Stomach smooth muscle (tissue), 2 donors: ENCODE measurements around the gene SHISA5.
A peak's percentile ranks its signal among the peaks of the same experiment; 100 is the strongest.
"Not testable (repeated sequence)": the region's sequence is repeated elsewhere in the genome, so short reads cannot be mapped to it uniquely, and the experiment has no call there.

Source experiments
- H3K27ac ChIP-seq: one replicate; pipeline ENCODE4 v1.7.0; 2013; ENCODE audit warnings: mild to moderate bottlenecking, low read length, inconsistent platforms
- H3K27me3 ChIP-seq, 2 donors: one replicate each; pipeline ENCODE4 v1.7.0; 2013; ENCODE audit warnings: low read length in 2 of 2; ENCODE audit not compliant: insufficient read depth in 2 of 2, control insufficient read depth in 1 of 2
- H3K36me3 ChIP-seq, 2 donors: one replicate each; pipeline ENCODE4 v1.7.0; 2013; ENCODE audit warnings: low read length in 2 of 2; ENCODE audit not compliant: control insufficient read depth in 2 of 2, insufficient read depth in 2 of 2
- H3K4me1 ChIP-seq: one replicate; pipeline ENCODE4 v1.7.0; 2013; ENCODE audit warnings: low read length; ENCODE audit not compliant: control insufficient read depth, insufficient read depth
- H3K4me3 ChIP-seq, 2 donors: one replicate each; pipeline ENCODE4 v1.7.0; 2013; ENCODE audit warnings: low read length in 2 of 2
- H3K9ac ChIP-seq, 2 donors: one replicate each; pipeline ENCODE4 v1.7.0; 2013; ENCODE audit warnings: low read length in 2 of 2, mild to moderate bottlenecking in 1 of 2
- H3K9me3 ChIP-seq, 2 donors: one replicate each; pipeline ENCODE4 v1.7.0; 2013; ENCODE audit warnings: low read length in 2 of 2; ENCODE audit not compliant: control insufficient read depth in 2 of 2
- donor health status: healthy.
- donor health status: Pancreatic carcinoma.

The SHISA5 gene

DNA sequence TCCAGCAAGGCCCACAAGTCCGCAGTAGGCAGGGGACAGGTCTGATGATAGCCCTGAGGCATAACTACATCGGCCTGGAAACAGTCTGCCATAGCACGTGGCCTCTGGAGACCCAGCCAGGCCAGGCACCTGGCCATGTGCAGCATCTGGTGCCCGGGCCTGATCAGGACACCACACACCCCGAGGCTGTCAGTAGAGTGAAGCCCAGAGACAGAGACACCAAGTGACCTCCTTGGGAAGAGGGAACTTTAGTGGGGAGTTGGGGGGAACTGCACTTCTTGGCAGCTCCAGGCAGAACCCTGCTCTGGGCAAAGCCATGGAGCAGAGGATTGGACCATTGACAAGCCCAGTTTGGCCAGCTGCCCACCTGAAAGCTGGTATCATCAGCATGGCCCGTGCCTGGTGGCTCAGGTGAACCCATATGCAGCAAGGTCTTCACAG, 1.2 kb downstream of the SHISA5 start:
- peaks cover 15% of the 10 kb centered on the region for H3K4me1 ChIP-seq
- peak overlapping the region; percentile 68 to 86 for H3K4me3 ChIP-seq
- H3K27ac ChIP-seq = peak overlapping the region; percentile 90
- H3K9me3 ChIP-seq = no peaks in the 10 kb centered on the region
- H3K36me3 ChIP-seq = peaks cover 4 to 6% of the 10 kb centered on the region in 2 donors
- no peaks in the 10 kb centered on the region for H3K27me3 ChIP-seq
- peak overlapping the region; percentile 47 to 81 for H3K9ac ChIP-seq

DNA sequence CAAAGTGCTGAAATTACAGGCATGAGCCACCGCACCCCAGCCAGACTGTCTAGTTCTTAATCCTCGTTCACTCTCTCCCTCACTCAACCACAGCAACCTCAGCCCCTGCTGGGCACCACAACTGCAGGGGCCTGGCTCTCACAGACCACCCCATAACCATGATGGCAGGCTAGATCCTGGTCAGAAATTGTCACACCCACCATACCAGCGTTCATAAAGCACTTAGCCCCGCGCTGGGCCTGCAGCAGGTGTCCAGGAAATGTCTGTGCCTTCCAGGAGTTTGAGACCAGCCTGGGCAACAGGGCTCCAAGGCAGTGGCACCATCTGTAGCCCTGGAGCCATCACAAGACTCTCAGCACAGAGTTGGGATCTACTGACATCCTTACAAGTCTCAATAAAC, 1.9 kb downstream of the SHISA5 start:
- Histone ChIP-seq H3K9ac (no peak overlapping the region), H3K27ac (peak overlapping the region; percentile 90), H3K4me1 (peaks cover 15% of the 10 kb centered on the region), H3K9me3 (no peaks in the 10 kb centered on the region), H3K4me3 (no peak overlapping the region), H3K27me3 (no peaks in the 10 kb centered on the region), H3K36me3 (peaks cover 4 to 6% of the 10 kb centered on the region in 2 donors)

DNA sequence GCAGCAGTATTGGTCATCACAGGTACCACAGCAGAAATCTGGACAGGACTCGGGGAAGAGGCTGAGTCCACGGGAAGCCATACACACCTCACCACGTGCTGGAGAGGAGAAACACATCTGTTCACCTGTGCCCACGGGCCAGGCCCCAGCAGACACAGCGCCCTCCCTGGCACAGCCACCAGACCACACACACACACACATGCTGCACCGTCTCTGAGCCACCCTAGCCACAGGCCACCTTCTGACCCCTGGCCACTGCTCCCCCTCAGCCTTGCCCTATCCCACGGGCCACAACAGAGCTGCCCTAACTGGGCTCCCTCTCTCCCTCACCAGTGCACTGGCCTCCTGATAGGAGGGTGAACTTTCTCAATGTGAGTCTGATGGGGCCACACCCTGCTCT, 2.8 kb downstream of the SHISA5 start:
- H3K27me3 ChIP-seq = no peaks in the 10 kb centered on the region
- H3K9ac ChIP-seq = no peak overlapping the region
- no peak overlapping the region for H3K4me3 ChIP-seq
- H3K36me3 ChIP-seq = peaks cover 4 to 6% of the 10 kb centered on the region in 2 donors
- H3K4me1 ChIP-seq = peaks cover 15% of the 10 kb centered on the region
- no peak overlapping the region for H3K27ac ChIP-seq
- H3K9me3 ChIP-seq = no peaks in the 10 kb centered on the region

DNA sequence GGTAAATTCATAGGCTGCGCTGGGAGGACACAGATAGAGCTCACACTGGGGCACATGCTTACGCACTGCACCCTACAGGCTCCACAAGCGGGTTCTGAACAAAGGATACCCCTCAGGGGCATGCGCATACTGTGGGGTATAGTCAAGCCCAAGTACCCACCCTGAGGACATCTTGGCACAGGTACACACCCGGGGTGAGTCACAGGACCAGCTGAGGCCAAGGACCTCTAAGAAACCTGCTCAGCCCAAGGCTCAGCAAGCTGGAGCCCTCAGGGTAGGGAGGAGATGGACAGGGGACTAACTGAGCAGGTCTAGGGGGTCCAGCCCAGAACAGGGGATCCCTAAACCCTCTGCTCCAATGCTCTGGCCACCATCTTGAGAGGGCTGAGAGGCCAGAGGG, 3.3 kb downstream of the SHISA5 start:
- Histone ChIP-seq H3K9me3 (no peaks in the 10 kb centered on the region), H3K36me3 (peaks cover 4 to 6% of the 10 kb centered on the region in 2 donors), H3K27me3 (no peaks in the 10 kb centered on the region), H3K27ac (no peak overlapping the region), H3K9ac (no peak overlapping the region), H3K4me3 (no peak overlapping the region), H3K4me1 (peaks cover 15% of the 10 kb centered on the region)

DNA sequence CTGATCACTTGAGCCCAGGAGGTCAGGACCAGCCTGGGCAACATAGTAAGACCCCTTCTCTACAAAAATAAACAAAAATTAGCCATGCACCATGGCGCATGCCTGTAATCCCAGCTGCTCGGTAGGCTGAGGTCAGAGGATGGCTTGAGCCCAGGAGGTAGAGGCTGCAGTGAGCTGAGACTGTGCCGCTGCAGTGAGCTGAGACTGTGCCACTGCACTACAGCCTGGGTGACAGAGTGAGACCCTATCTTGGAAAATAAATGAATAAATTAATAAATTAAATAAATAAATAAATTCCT, 10.8 kb downstream of the SHISA5 start:
- H3K36me3 ChIP-seq = peaks cover 0 to 6% of the 10 kb centered on the region in 2 donors
- no peak overlapping the region for H3K4me3 ChIP-seq
- no peak overlapping the region for H3K9ac ChIP-seq
- H3K27ac ChIP-seq = no peak overlapping the region
- no peaks in the 10 kb centered on the region for H3K27me3 ChIP-seq
- H3K4me1 ChIP-seq = no peaks in the 10 kb centered on the region
- no peaks in the 10 kb centered on the region for H3K9me3 ChIP-seq

DNA sequence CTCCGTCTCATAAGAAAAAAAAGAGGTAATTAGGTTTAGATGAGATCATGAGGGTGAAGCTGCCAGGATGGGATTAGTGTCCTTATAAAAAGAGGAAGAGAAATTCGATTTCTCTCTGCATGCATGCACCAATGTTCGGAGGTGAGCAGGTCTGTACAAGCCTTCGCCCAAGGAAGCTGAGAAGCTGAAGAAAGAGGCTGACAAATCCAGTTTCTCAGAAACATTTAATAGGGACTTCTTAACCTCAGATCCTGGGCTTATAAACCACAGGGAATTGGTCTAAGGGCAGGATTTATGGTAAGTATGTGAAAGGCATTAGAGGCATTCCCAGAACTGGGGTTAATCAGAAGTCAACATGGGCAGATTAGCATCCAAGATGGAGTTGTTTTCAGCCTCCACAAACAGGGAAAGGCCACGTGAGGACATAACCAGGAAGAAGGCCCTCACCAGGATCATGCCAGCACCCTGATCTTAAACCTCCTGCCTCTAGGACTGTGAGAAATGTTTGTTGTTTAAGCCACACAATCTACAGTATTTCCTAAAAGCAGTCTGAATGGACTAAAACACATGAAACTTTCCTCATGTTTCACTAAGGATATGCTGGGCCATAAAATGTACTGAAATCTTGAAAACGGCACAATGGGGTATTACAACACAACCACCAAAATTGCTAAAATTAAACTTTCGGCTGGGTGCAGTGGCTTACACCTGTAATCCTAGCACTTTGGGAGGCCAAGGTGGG, 11.3 kb downstream of the SHISA5 start:
- H3K36me3 ChIP-seq = peaks cover 0 to 5% of the 10 kb centered on the region in 2 donors
- no peaks in the 10 kb centered on the region for H3K9me3 ChIP-seq
- no peaks in the 10 kb centered on the region for H3K27me3 ChIP-seq
- no peak overlapping the region for H3K27ac ChIP-seq
- H3K9ac ChIP-seq = no peak overlapping the region
- H3K4me3 ChIP-seq = no peak overlapping the region
- no peaks in the 10 kb centered on the region for H3K4me1 ChIP-seq

DNA sequence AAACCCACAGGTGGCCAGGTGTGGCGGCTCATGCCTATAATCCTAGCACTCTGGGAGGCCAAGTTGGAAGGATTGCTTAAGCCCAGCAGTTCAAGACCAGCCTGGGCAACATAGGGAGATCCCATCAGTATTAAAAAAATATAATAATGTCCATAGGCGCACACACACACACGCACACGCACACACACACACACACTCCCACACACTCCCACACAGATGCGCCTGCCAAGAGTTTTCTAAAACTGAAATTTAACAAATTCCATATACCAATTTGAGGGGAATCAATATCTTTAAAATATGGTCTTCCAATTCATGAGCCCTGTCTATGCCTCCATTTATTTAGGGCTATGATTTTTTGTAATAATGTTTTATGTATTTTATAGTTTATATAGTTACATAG, 17.0 kb downstream of the SHISA5 start:
- Histone ChIP-seq H3K9me3 (no peaks in the 10 kb centered on the region), H3K27ac (no peak overlapping the region), H3K4me3 (no peak overlapping the region), H3K27me3 (no peaks in the 10 kb centered on the region), H3K4me1 (no peaks in the 10 kb centered on the region), H3K36me3 (no peaks in the 10 kb centered on the region), H3K9ac (no peak overlapping the region)

DNA sequence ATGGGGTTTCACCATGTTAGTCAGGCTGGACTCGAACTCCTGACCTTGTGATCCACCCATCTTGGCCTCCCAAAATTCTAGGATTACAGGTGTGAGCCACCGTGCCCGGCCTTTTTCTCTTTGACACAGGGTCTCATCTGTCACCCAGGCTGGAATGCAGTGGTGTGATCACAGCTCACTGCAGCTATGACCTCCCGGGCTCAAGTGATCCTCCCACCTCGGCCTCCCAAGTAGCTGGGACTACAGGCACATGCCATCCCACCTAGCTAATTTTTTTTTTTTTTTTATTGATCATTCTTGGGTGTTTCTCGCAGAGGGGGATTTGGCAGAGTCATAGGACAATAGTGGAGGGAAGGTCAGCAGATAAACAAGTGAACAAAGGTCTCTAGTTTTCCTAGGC, 21.2 kb downstream of the SHISA5 start:
- H3K9ac ChIP-seq, H3K36me3 ChIP-seq, H3K27me3 ChIP-seq, H3K27ac ChIP-seq, H3K4me1 ChIP-seq, H3K4me3 ChIP-seq, H3K9me3 ChIP-seq: not testable (repeated sequence)

DNA sequence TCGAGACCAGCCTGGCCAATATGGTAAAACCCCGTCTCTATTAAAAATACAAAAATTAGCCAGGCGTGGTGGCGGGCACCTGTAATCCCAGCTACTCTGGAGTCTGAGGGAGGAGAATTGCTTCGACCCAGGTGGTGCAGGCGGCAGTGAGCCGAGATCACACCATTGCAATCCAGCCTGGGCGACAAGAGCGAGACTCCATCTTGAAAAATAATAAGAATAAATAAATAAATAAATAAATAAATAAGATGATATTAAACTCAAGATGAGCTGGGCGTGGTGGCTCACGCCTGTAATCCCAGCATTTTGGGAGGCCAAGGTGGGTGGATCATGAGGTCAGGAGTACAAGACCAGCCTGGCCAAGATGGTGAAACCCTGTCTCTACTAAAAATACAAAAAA, 23.1 kb downstream of the SHISA5 start:
- not testable (repeated sequence) for H3K27me3 ChIP-seq, H3K9me3 ChIP-seq, H3K36me3 ChIP-seq, H3K9ac ChIP-seq, H3K27ac ChIP-seq, H3K4me1 ChIP-seq, H3K4me3 ChIP-seq

DNA sequence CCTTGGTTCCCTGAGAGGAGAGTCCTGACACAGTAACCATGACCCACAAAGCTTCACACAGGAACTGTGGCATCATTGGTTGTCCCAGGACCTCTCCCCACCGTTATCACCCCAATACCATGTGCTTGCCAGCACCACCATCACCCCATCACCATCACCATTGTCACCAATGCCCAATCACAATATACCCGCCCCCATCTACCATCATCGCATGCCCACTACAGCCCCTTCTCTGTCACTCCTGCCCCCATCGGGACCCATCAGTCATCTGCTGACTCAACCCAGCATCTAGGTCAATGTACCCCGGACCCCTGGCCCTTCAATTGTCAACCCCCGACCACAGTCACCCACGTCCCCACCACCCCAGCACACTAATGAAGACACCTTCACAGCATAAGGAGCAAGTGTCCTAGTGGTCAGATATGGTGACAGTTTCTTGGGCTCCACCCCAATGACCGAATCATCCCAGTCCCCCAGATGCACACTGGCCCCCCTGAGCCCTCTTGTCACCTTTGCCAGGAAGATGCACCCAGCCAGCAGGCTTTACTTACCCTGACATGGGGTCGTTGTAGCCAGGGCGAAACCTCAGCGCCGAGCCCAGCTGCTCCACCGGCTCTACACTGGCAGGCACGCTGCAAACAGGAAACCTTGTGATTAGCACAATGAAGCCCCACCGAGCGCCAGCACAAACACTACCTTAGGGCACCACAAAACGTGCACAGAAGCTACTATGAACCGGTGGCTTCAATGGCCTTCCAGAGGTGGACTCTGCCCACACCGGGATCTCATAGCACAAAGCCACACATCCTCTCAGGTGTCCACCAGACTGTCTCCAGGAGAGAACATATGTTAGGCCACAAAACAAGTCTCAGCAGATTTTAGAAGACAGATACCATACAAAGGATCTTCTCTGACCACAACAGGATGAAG, 25.1 kb downstream of the SHISA5 start:
- peaks cover 4% of the 10 kb centered on the region for H3K4me1 ChIP-seq
- H3K27ac ChIP-seq = no peak overlapping the region
- no peak overlapping the region for H3K9ac ChIP-seq
- H3K4me3 ChIP-seq = no peak overlapping the region
- H3K27me3 ChIP-seq = no peaks in the 10 kb centered on the region
- H3K9me3 ChIP-seq = no peaks in the 10 kb centered on the region
- H3K36me3 ChIP-seq = peaks cover 0 to 3% of the 10 kb centered on the region in 2 donors
